Keratinocyte (primary cell): ENCODE data around the gene IRX4. TPM values are rescaled to one million over a fixed set of nuclear protein-coding genes. Genes with fewer than 3 reads are reported as not detected.

ENCODE experiments used
- DNase-seq: peaks from one replicate; pipeline ENCODE4 v3.0.0-alpha.2; 2011; ENCODE audit warnings: low read depth, missing footprints, low spot score
- FAIRE-seq: peaks from 2 replicates; lab custom pipeline; 2011; peaks lifted over from hg19 to GRCh38; lab: Jason Lieb, UNC
- H2AFZ ChIP-seq: 2 replicates; pipeline ENCODE4 v1.6.0; 2012; ENCODE audit warnings: low read length, control low read depth, inconsistent platforms; ENCODE audit not compliant: control insufficient read depth
- H3K27ac ChIP-seq: 2 replicates; pipeline ENCODE4 v1.5.1; 2011; ENCODE audit warnings: low read length; ENCODE audit not compliant: control insufficient read depth, insufficient read depth
- H3K27me3 ChIP-seq: 3 replicates; pipeline ENCODE4 v1.6.0; 2011; ENCODE audit warnings: low read length; ENCODE audit not compliant: control insufficient read depth, insufficient read depth; ENCODE audit errors: extremely low read depth
- H3K36me3 ChIP-seq, 2 experiments: 2 replicates in 1 of 2; 3 replicates in 1 of 2; pipeline ENCODE4 v1.5.1; 2011; ENCODE audit warnings: low read length in 2 of 2, mild to moderate bottlenecking in 1 of 2; ENCODE audit not compliant: control insufficient read depth in 2 of 2, insufficient read depth in 2 of 2; ENCODE audit errors: extremely low read depth in 1 of 2
- H3K4me1 ChIP-seq: 3 replicates; pipeline ENCODE4 v1.5.1; 2011; ENCODE audit warnings: low read length; ENCODE audit not compliant: control insufficient read depth, insufficient read depth; ENCODE audit errors: extremely low read depth
- H3K4me2 ChIP-seq: 3 replicates; pipeline ENCODE4 v1.6.0; 2011; ENCODE audit warnings: low read depth, low read length; ENCODE audit not compliant: control insufficient read depth, insufficient read depth; ENCODE audit errors: extremely low read depth
- H3K4me3 ChIP-seq, 3 experiments: fragments of 200-600 bp in 1 of 3; sonication (generic) in 1 of 3; 2 replicates in 2 of 3; 3 replicates in 1 of 3; pipeline ENCODE4 v1.5.1; 2011 to 2016; ENCODE audit warnings: low read length in 3 of 3, mild to moderate bottlenecking in 3 of 3, control low read depth in 2 of 3, inconsistent platforms in 1 of 3, low read depth in 1 of 3, mixed read lengths in 1 of 3, mixed run types in 1 of 3, moderate library complexity in 1 of 3; ENCODE audit not compliant: control insufficient read depth in 2 of 3, insufficient read depth in 2 of 3; ENCODE audit errors: extremely low read depth in 1 of 3
- H3K79me2 ChIP-seq: 2 replicates; pipeline ENCODE4 v1.6.0; 2012; ENCODE audit warnings: low read length; ENCODE audit not compliant: control insufficient read depth, insufficient read depth
- H3K9ac ChIP-seq: 3 replicates; pipeline ENCODE4 v1.6.0; 2011; ENCODE audit warnings: low read length; ENCODE audit not compliant: control insufficient read depth, insufficient read depth; ENCODE audit errors: extremely low read depth
- H3K9me1 ChIP-seq: 3 replicates; pipeline ENCODE4 v1.6.0; 2011; ENCODE audit warnings: low read length; ENCODE audit not compliant: control insufficient read depth, insufficient read depth; ENCODE audit errors: extremely low read depth
- H3K9me3 ChIP-seq: 2 replicates; pipeline ENCODE4 v1.5.1; 2012; ENCODE audit warnings: low read depth, low read length; ENCODE audit not compliant: control insufficient read depth
- H4K20me1 ChIP-seq: 3 replicates; pipeline ENCODE4 v1.6.0; 2011; ENCODE audit warnings: low read length; ENCODE audit not compliant: control insufficient read depth, insufficient read depth; ENCODE audit errors: extremely low read depth
- CTCF ChIP-seq, 3 experiments: IDR thresholded peaks in 1 of 3; conservative IDR thresholded peaks in 1 of 3; optimal IDR thresholded peaks in 1 of 3; 2 replicates in 2 of 3; 3 replicates in 1 of 3; pipeline versions ENCODE3 to v1.5.1; 2011; ENCODE audit warnings: low read length in 3 of 3, mild to moderate bottlenecking in 3 of 3, moderate library complexity in 2 of 3, control low read depth in 1 of 3, inconsistent platforms in 1 of 3; ENCODE audit not compliant: insufficient read depth in 2 of 3; ENCODE audit errors: extremely low read depth in 1 of 3
- EZH2 ChIP-seq: IDR thresholded peaks from one replicate; pipeline ENCODE4 v1.6.1; 2012; ENCODE audit warnings: inconsistent platforms, mild to moderate bottlenecking, low read length, moderate library complexity
- dilution Hi-C: fragments of 300-500 bp; cut with MboI; formaldehyde crosslinking; loops from one replicate; pipeline ENCODE4 v1.7.0; 2020; ENCODE audit warnings: low sequenced_read_pairs; ENCODE audit not compliant: extremely low pct_ligation_motif_present
- polyA plus RNA-seq, 5 experiments: library from polyadenylated mRNA; depleted of rRNA in 3 of 5; stranded (reverse) in 3 of 5; stranded (forward) in 1 of 5; unstranded in 1 of 5; fragments of >200 nt; gene quantifications; 1 replicate in 1 of 5; 2 replicates in 3 of 5; 3 replicates in 1 of 5; pipeline versions ENCODE4 v1.2.1 to v1.2.3, GENCODE V29; 2011 to 2012; ENCODE audit warnings: missing spikeins in 2 of 5, low read depth in 1 of 5, low replicate concordance in 1 of 5

IRX4 gene
- polyA plus RNA-seq, 1 donor (not counting 4 experiments of a cell fraction or from before 2014, with no cell fraction given), result 18.2 TPM

GRCh38 chr5:1867114-1867814 lies 15.5 kb downstream of the IRX4 start:
- Histone ChIP-seq H3K9ac (no peak overlapping the region), H3K4me3 (no peak overlapping the region), H3K27me3 (peaks cover 25% of the 10 kb centered on the region), H3K4me1 (no peaks in the 10 kb centered on the region), H3K36me3 (no peaks in the 10 kb centered on the region), H4K20me1 (no peaks in the 10 kb centered on the region), H3K9me3 (peaks cover 2% of the 10 kb centered on the region), H3K4me2 (no peak overlapping the region), H2AFZ (no peak overlapping the region), H3K79me2 (no peaks in the 10 kb centered on the region), H3K27ac (no peak overlapping the region), H3K9me1 (no peaks in the 10 kb centered on the region)
- DNase-seq (no peak), FAIRE-seq (no peak)
- no peak for TF ChIP-seq CTCF (optimal IDR thresholded peaks at IDR 0.05 in 1 of 3, IDR thresholded peaks at IDR 0.05 in 1 of 3, conservative IDR thresholded peaks at IDR 0.05 in 1 of 3; ENCODE audit: extremely low read depth in 1 of 3, insufficient read depth in 2 of 3, low read length in 3 of 3)
- no peak for TF ChIP-seq EZH2
- dilution Hi-C loops, result no loop called here

DNA sequence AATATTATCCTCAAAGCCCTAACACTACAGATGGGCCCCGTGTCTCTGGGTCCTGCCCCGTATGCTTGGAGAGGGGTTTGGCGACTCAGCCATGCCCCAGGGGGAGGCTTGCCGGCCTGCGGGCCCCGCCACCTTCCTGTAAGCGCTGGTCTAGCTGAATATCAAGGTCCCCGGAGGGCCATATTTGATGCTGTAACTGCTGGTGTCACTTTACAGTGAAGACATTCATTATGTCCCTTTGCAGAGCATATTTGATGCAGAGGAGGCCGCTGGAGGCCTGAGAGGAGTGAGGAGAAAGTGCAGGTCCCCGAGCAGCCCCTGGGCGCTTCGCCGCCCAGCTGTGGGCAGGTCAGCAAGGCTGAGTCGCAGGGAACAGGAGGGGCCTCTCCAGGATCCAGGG lies 16.8 kb downstream of the IRX4 start:
- Histone ChIP-seq H3K36me3 (no peaks in the 10 kb centered on the region), H3K4me3 (no peak overlapping the region), H3K9me1 (no peaks in the 10 kb centered on the region), H3K9me3 (peaks cover 2% of the 10 kb centered on the region), H3K79me2 (no peaks in the 10 kb centered on the region), H3K4me1 (no peaks in the 10 kb centered on the region), H3K9ac (no peak overlapping the region), H4K20me1 (no peaks in the 10 kb centered on the region), H3K4me2 (no peak overlapping the region), H3K27me3 (peaks cover 25% of the 10 kb centered on the region), H3K27ac (no peak overlapping the region), H2AFZ (no peak overlapping the region)
- DNase-seq (no peak), FAIRE-seq (no peak)
- dilution Hi-C loops, result no loop called here
- no peak for TF ChIP-seq CTCF (optimal IDR thresholded peaks at IDR 0.05 in 1 of 3, IDR thresholded peaks at IDR 0.05 in 1 of 3, conservative IDR thresholded peaks at IDR 0.05 in 1 of 3; ENCODE audit: extremely low read depth in 1 of 3, insufficient read depth in 2 of 3, low read length in 3 of 3)
